Gastroesophageal sphincter (tissue), 4 donors: Measurements from ENCODE around the gene TACR1. TPM values are rescaled to one million over a fixed set of nuclear protein-coding genes. Genes with fewer than 3 reads are reported as not detected.
A peak's percentile ranks its signal among the peaks of the same experiment; 100 is the strongest.
"Not testable (repeated sequence)": the region's sequence is repeated elsewhere in the genome, so short reads cannot be mapped to it uniquely, and the experiment has no call there.

Experiments
- ATAC-seq: fragments of 150-250 bp; one replicate; pipeline ENCODE4 v1.9.1; 2016; ENCODE audit warnings: mild to moderate bottlenecking, moderate library complexity
- H3K27ac ChIP-seq, 4 donors: fragments of 200-600 bp; sonication (generic) in 3 of 4; 1 replicate in 3 of 4; 2 replicates in 1 of 4; pipeline ENCODE4 v1.5.1; 2016 to 2019
- H3K27me3 ChIP-seq: fragments of 200-600 bp; sonication (generic); one replicate; pipeline ENCODE4 v1.5.1; 2019
- H3K36me3 ChIP-seq, 2 donors: fragments of 200-600 bp; sonication (generic); one replicate each; pipeline ENCODE4 v1.5.1; 2019; ENCODE audit warnings: control low read depth in 1 of 2
- H3K4me1 ChIP-seq, 3 donors: fragments of 200-600 bp; sonication (generic); 1 replicate in 2 of 3; 2 replicates in 1 of 3; pipeline ENCODE4 v1.5.1; 2016 to 2019; ENCODE audit warnings: control low read depth in 2 of 3
- H3K4me3 ChIP-seq, 2 donors: fragments of 200-600 bp; sonication (generic); one replicate each; pipeline ENCODE4 v1.5.1; 2019; ENCODE audit warnings: mild to moderate bottlenecking in 1 of 2, moderate library complexity in 1 of 2
- H3K9me3 ChIP-seq, 3 donors: fragments of 200-600 bp; sonication (generic); one replicate each; pipeline ENCODE4 v1.5.1; 2017 to 2019; ENCODE audit warnings: control low read depth in 2 of 3
- EP300 ChIP-seq: sonication (generic); formaldehyde crosslinking; IDR thresholded peaks from one replicate; pipeline ENCODE4 v1.6.1; 2017; ENCODE audit warnings: antibody characterized with exemption, mild to moderate bottlenecking
- POLR2A ChIP-seq, 2 donors: fragments of 450-650 bp; IDR thresholded peaks; one replicate each; pipeline ENCODE4 v1.6.1; 2017; ENCODE audit warnings: antibody characterized with exemption in 2 of 2, mild to moderate bottlenecking in 2 of 2, moderate library complexity in 1 of 2
- POLR2AphosphoS5 ChIP-seq: sonication (generic); formaldehyde crosslinking; IDR thresholded peaks from one replicate; pipeline ENCODE4 v1.6.1; 2017; ENCODE audit warnings: antibody characterized with exemption
- whole genome bisulfite sequencing, 2 donors: methylation state at CpG; one replicate each; pipeline ENCODE4 v1.1.5; 2018; ENCODE audit warnings: low coverage in 1 of 2; 5-methylcytosine and 5-hydroxymethylcytosine counted together
- total RNA-seq, 4 donors: library from RNA; depleted of rRNA; stranded (reverse); fragments of >200 nt; gene quantifications; one replicate each; pipeline ENCODE4 v1.1.0, GENCODE V29; 2016
- TF ChIP-seq, protein P1 (sequence below), 4 experiments: fragments of 200-600 bp in 2 of 4; fragments of 450-650 bp in 2 of 4; sonication (generic) in 1 of 4; IDR thresholded peaks; one replicate each; pipeline ENCODE4 v1.5.1; 2017 to 2019; ENCODE audit warnings: antibody characterized with exemption in 4 of 4, mild to moderate bottlenecking in 2 of 4, moderate library complexity in 2 of 4

TACR1 gene
- total RNA-seq, 4 donors from 2014 or later, result 2.0 to 4.2 (median 2.9) TPM

DNA sequence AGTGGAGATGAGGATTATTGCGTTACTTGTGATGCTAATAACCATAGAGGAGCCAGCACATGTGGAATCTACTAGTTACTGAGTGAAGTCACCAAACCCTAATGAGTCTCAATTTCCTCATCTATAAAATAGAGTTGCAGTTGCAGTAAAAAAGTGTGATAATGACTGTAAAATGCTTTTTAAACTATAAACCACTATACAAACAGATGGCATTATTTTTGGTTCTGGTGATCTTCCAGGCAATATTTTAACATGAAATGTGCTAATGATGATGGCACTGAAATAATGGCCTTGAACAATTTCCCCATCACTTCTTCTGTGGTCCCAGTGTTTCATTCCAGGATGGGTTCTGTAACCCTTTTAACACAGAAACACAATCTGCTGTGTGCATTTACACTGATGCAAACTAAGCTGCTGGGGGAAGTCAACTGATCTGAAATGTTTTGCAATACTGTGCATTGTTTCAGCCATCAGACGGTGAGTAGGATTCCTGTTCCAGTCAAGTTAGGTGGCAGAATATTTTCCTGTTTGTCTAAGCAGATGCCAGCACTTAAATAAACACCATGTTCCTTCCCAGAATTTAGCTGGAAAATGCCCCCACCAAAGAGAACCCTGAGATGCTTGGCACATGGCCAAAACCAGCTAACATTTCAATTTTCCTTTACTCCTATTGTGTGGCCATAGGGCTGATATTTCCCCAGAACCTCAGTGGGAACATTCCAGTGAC lies 52.6 kb downstream of the TACR1 start:
- Histone ChIP-seq H3K27ac (no peak overlapping the region), H3K9me3 (no peaks in the 10 kb centered on the region), H3K36me3 (no peaks in the 10 kb centered on the region), H3K27me3 (no peaks in the 10 kb centered on the region), H3K4me3 (no peak overlapping the region), H3K4me1 (peaks cover 5 to 13% (median 6%) of the 10 kb centered on the region in 3 donors)
- WGBS, 2 donors, result 36 to 88% methylated on average over 2 of the region's 2 CpGs
- TF ChIP-seq POLR2AphosphoS5 (peak; percentile 15), EP300 (no peak), POLR2A (IDR thresholded peaks at IDR 0.05) (no peak)
- TF ChIP-seq, protein P1, sequence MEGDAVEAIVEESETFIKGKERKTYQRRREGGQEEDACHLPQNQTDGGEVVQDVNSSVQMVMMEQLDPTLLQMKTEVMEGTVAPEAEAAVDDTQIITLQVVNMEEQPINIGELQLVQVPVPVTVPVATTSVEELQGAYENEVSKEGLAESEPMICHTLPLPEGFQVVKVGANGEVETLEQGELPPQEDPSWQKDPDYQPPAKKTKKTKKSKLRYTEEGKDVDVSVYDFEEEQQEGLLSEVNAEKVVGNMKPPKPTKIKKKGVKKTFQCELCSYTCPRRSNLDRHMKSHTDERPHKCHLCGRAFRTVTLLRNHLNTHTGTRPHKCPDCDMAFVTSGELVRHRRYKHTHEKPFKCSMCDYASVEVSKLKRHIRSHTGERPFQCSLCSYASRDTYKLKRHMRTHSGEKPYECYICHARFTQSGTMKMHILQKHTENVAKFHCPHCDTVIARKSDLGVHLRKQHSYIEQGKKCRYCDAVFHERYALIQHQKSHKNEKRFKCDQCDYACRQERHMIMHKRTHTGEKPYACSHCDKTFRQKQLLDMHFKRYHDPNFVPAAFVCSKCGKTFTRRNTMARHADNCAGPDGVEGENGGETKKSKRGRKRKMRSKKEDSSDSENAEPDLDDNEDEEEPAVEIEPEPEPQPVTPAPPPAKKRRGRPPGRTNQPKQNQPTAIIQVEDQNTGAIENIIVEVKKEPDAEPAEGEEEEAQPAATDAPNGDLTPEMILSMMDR (IDR thresholded peaks at IDR 0.05), result no peak
- ATAC-seq, result peak; percentile 60

DNA sequence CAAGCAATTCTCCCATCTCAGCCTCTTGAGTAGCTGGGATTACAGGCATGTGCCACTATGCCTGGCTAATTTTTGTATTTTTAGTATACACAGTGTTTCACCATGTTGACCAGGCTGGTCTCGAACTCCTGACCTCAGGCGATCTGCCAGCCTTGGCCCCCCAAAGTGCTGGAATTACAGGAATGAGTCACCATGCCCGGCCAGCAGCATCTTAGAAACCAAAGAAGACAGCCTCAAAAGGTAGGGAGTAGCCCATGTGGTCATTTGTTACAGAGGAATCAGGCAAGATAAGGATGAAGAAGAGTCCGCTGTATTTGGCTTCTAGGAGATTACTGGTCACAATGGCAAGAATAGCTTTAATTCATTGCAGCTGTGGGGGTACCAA lies 53.1 kb downstream of the TACR1 start:
- not testable (repeated sequence) for H3K9me3 ChIP-seq, H3K36me3 ChIP-seq, H3K27me3 ChIP-seq, H3K4me3 ChIP-seq, H3K27ac ChIP-seq, ATAC-seq
- 69 to 84% methylated on average over 2 to 3 of the region's 4 CpGs for WGBS, 2 donors
- peaks cover 5 to 15% (median 6%) of the 10 kb centered on the region in 3 donors for H3K4me1 ChIP-seq

DNA sequence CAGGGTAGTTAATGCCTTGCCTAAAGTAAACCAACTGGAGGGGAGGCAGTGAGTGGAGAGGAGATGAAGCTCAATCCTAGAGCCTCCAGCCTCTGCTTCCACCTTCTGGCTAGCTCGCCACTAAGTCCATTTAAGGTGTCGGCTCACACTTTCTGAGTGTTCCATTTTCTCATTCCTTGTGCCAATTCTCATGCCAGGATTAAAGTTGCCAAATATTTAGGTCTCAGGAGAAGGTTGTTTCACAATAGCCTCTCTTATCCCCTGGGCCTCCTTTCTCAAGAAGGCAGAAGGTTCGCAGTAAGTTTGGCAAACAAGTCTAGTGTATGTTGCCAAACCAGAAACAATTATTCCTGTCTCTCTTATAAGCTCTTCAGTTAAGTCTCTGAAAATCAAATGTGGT lies 57.2 kb downstream of the TACR1 start:
- Histone ChIP-seq H3K9me3 (no peaks in the 10 kb centered on the region), H3K27ac (peak overlapping the region in 2 of 4 donors; percentile 22 to 39), H3K4me3 (no peak overlapping the region), H3K27me3 (no peaks in the 10 kb centered on the region), H3K4me1 (peaks cover 5 to 15% (median 6%) of the 10 kb centered on the region in 3 donors), H3K36me3 (no peaks in the 10 kb centered on the region)
- TF ChIP-seq POLR2A (IDR thresholded peaks at IDR 0.05), result no peak
- peak; percentile 59 for TF ChIP-seq POLR2AphosphoS5
- 49 to 62% methylated on average over 2 to 3 of the region's 3 CpGs for WGBS, 2 donors
- peak; percentile 71 for ATAC-seq

DNA sequence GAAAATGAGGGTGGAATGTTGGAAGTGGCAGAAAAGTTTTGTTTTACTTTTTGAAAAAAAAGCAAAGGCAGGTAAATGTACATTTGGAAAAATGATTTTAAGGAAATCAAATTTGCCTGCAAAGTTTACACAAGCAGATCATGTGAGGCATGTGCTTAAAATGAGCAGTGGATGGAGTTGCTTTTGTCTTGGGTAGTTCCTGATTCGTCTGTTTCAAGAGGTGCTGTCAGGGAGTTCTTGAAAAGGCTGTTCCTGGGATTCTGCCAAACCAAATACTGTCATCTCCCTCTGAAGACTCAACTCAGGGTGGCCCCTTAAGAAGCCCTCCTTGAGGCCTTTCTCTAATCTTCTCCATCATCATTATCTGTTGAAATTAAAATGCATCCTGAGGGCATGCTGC lies 59.0 kb downstream of the TACR1 start:
- TF ChIP-seq, protein P1 (IDR thresholded peaks at IDR 0.05), result no peak
- TF ChIP-seq POLR2A (IDR thresholded peaks at IDR 0.05) (no peak), EP300 (no peak), POLR2AphosphoS5 (no peak)
- 38 to 57% methylated on average over 1 of the region's 1 CpG for WGBS, 2 donors
- H3K4me1 ChIP-seq, result peaks cover 5 to 15% (median 6%) of the 10 kb centered on the region in 3 donors
- no peaks in the 10 kb centered on the region for H3K9me3 ChIP-seq
- no peak for ATAC-seq
- H3K27ac ChIP-seq, result no peak overlapping the region
- H3K36me3 ChIP-seq, result no peaks in the 10 kb centered on the region
- H3K4me3 ChIP-seq, result no peak overlapping the region
- no peaks in the 10 kb centered on the region for H3K27me3 ChIP-seq

DNA sequence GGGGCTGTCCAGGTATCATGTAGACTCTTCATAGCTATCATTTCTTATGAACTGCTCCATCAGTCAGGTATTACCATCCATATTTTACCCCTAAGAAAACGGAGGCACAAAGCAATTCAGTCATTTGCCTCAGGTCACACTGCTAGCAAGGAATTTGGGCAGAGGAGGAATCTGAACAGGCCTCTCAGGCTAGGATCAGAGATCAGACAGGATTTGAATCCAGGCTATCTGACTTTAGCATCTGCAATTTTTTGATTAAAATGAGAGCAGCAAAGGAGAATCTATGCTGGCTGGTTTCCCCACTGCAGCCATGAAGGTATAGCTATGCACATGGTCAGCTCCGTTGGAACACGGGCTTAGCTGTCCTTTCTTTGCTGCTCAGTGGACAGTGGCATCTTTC lies 60.1 kb downstream of the TACR1 start:
- no peaks in the 10 kb centered on the region for H3K27me3 ChIP-seq
- ATAC-seq, result no peak
- TF ChIP-seq EP300, result no peak
- no peaks in the 10 kb centered on the region for H3K9me3 ChIP-seq
- no peaks in the 10 kb centered on the region for H3K36me3 ChIP-seq
- peaks cover 5 to 25% (median 6%) of the 10 kb centered on the region in 3 donors for H3K4me1 ChIP-seq
- WGBS, 2 donors, result 81 to 89% methylated on average over 3 of the region's 3 CpGs
- no peak overlapping the region for H3K27ac ChIP-seq
- no peak overlapping the region for H3K4me3 ChIP-seq

DNA sequence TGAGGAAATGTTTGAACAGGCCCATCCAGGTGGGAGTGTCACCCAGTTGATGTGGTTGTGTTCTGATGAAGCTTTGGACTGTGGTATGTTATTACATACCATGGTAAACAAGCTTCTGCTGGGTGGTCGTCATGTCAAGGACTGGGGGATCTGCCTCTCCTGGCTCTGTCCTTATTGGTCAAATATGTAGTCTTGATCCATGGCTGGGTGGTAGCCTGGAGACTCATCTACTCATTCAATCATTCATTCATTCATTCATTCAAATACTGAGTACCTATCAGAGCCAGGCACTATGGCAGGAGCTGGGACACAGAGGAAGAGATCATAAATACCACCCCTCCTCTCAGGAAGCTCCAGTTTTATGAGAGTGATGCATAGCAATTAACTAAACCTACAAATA lies 60.8 kb downstream of the TACR1 start:
- Histone ChIP-seq H3K4me1 (peaks cover 5 to 25% (median 6%) of the 10 kb centered on the region in 3 donors), H3K27ac (no peak overlapping the region), H3K27me3 (no peaks in the 10 kb centered on the region), H3K36me3 (no peaks in the 10 kb centered on the region), H3K4me3 (no peak overlapping the region), H3K9me3 (no peaks in the 10 kb centered on the region)
- 86 to 92% methylated on average over 1 of the region's 1 CpG for WGBS, 2 donors
- no peak for ATAC-seq
- TF ChIP-seq POLR2AphosphoS5 (no peak), POLR2A (IDR thresholded peaks at IDR 0.05) (no peak), EP300 (no peak)
- TF ChIP-seq, protein P1 (IDR thresholded peaks at IDR 0.05), result no peak
